Upper lobe of left lung (tissue), 6 donors: ENCODE measurements around the gene PPP2R2D. TPM values are rescaled to one million over a fixed set of nuclear protein-coding genes. Genes with fewer than 3 reads are reported as not detected.

Source experiments
- ATAC-seq, 2 donors: fragments of 200-7000 bp; cut with Tn5 transposase; one replicate each; pipeline ENCODE4 v1.9.1; 2022; ENCODE audit warnings: mild to moderate bottlenecking in 2 of 2, moderate library complexity in 2 of 2; ENCODE audit not compliant: low FRiP score in 2 of 2
- DNase-seq, 2 donors: peaks; one replicate each; pipeline ENCODE4 v3.0.0-alpha.2; 2019 to 2020
- H3K27ac ChIP-seq, 4 donors: fragments of 200-600 bp; sonication (generic); one replicate each; pipeline ENCODE4 v1.5.1; 2016 to 2019
- H3K27me3 ChIP-seq, 4 donors: fragments of 200-600 bp; sonication (generic); one replicate each; pipeline ENCODE4 v1.5.1; 2017 to 2019
- H3K36me3 ChIP-seq, 4 donors: fragments of 200-600 bp; sonication (generic); one replicate each; pipeline ENCODE4 v1.5.1; 2016 to 2019
- H3K4me1 ChIP-seq, 4 donors: fragments of 200-600 bp; sonication (generic); one replicate each; pipeline ENCODE4 v1.5.1; 2018 to 2019
- H3K4me3 ChIP-seq, 4 donors: fragments of 200-600 bp; sonication (generic); one replicate each; pipeline ENCODE4 v1.5.1; 2017 to 2019; ENCODE audit warnings: mild to moderate bottlenecking in 2 of 4, moderate library complexity in 1 of 4
- H3K9me3 ChIP-seq, 4 donors: fragments of 200-600 bp; sonication (generic); one replicate each; pipeline ENCODE4 v1.5.1; 2018 to 2019
- EP300 ChIP-seq, 4 donors: sonication (generic); formaldehyde crosslinking; IDR thresholded peaks; one replicate each; pipeline ENCODE4 v1.5.1; 2017; ENCODE audit warnings: antibody characterized with exemption in 4 of 4, control low read depth in 2 of 4
- POLR2A ChIP-seq, 4 donors: fragments of 450-650 bp; IDR thresholded peaks; one replicate each; pipeline ENCODE4 v1.5.1; 2016 to 2017; ENCODE audit warnings: antibody characterized with exemption in 4 of 4, mild to moderate bottlenecking in 2 of 4
- POLR2AphosphoS5 ChIP-seq, 2 donors: sonication (generic); formaldehyde crosslinking; IDR thresholded peaks; one replicate each; pipeline ENCODE4 v1.5.1; 2017; ENCODE audit warnings: antibody characterized with exemption in 2 of 2
- WGBS, 2 donors: methylation state at CpG; one replicate each; pipeline ENCODE4 v1.1.5; 2017 to 2018; 5-methylcytosine and 5-hydroxymethylcytosine counted together
- total RNA-seq, 6 donors: library from RNA; depleted of rRNA in 4 of 6; stranded (reverse); fragments of >200 nt in 4 of 6; gene quantifications; one replicate each; pipeline versions ENCODE4 v1.1.0 to v1.2.1, GENCODE V29; 2016 to 2021
- TF ChIP-seq, protein P1 (sequence below), 6 experiments: fragments of 450-650 bp in 4 of 6; fragments of 200-600 bp in 2 of 6; sonication (generic) in 2 of 6; IDR thresholded peaks; one replicate each; pipeline ENCODE4 v1.5.1; 2016 to 2019; ENCODE audit warnings: antibody characterized with exemption in 6 of 6
- donor health status: DM: no; HTN: no; CAD: no; lungs with moderate emphysema.
- donor health status: DM: no; HTN: yes; CAD: no; lungs with severe emphysema.

Gene PPP2R2D
- total RNA-seq, 6 donors from 2014 or later: 20.5 to 60.8 (median 28.7) TPM

GRCh38 chr10:131868436-131868835 is 32.4 kb upstream of the PPP2R2D start:
- DNase-seq (peak in 1 of 2 donors; percentile 28), ATAC-seq (peak in 1 of 2 donors; percentile 20)
- no peaks in the 10 kb centered on the region for H3K4me1 ChIP-seq
- H3K9me3 ChIP-seq: no peaks in the 10 kb centered on the region
- no peaks in the 10 kb centered on the region for H3K27me3 ChIP-seq
- 88 to 91% methylated on average over 10 of the region's 10 CpGs for WGBS, 2 donors
- H3K36me3 ChIP-seq: no peaks in the 10 kb centered on the region
- no peak for TF ChIP-seq EP300 (IDR thresholded peaks at IDR 0.05)
- H3K4me3 ChIP-seq: no peak overlapping the region
- H3K27ac ChIP-seq: no peak overlapping the region

- no peaks in the 10 kb centered on the region for H3K36me3 ChIP-seq
- no peak overlapping the region for H3K27ac ChIP-seq
- H3K4me1 ChIP-seq: no peaks in the 10 kb centered on the region
- H3K9me3 ChIP-seq: no peaks in the 10 kb centered on the region
- H3K27me3 ChIP-seq: peaks cover 0 to 3% (median 0%) of the 10 kb centered on the region in 4 donors
- no peak for ATAC-seq
- DNase-seq: no peak
- WGBS, 2 donors: 92 to 97% methylated on average over 8 of the region's 8 CpGs
- no peak for TF ChIP-seq POLR2AphosphoS5 (IDR thresholded peaks at IDR 0.05)
- TF ChIP-seq, protein P1, sequence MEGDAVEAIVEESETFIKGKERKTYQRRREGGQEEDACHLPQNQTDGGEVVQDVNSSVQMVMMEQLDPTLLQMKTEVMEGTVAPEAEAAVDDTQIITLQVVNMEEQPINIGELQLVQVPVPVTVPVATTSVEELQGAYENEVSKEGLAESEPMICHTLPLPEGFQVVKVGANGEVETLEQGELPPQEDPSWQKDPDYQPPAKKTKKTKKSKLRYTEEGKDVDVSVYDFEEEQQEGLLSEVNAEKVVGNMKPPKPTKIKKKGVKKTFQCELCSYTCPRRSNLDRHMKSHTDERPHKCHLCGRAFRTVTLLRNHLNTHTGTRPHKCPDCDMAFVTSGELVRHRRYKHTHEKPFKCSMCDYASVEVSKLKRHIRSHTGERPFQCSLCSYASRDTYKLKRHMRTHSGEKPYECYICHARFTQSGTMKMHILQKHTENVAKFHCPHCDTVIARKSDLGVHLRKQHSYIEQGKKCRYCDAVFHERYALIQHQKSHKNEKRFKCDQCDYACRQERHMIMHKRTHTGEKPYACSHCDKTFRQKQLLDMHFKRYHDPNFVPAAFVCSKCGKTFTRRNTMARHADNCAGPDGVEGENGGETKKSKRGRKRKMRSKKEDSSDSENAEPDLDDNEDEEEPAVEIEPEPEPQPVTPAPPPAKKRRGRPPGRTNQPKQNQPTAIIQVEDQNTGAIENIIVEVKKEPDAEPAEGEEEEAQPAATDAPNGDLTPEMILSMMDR (IDR thresholded peaks at IDR 0.05): no peak
- no peak overlapping the region for H3K4me3 ChIP-seq
These were observed 31.5 kb upstream of the PPP2R2D start for GRCh38 chr10:131869344-131869743.

GRCh38 chr10:131870411-131870810 is 30.4 kb upstream of the PPP2R2D start:
- H3K4me1 ChIP-seq: peaks cover 0 to 7% (median 3%) of the 10 kb centered on the region in 4 donors
- no peak overlapping the region for H3K4me3 ChIP-seq
- 79 to 88% methylated on average over 7 to 8 of the region's 8 CpGs for WGBS, 2 donors
- no peak overlapping the region for H3K27ac ChIP-seq
- DNase-seq (no peak), ATAC-seq (no peak)
- H3K27me3 ChIP-seq: peaks cover 0 to 8% (median 1%) of the 10 kb centered on the region in 4 donors
- no peaks in the 10 kb centered on the region for H3K36me3 ChIP-seq
- H3K9me3 ChIP-seq: no peaks in the 10 kb centered on the region
- TF ChIP-seq EP300 (IDR thresholded peaks at IDR 0.05) (no peak), POLR2A (IDR thresholded peaks at IDR 0.05) (no peak), POLR2AphosphoS5 (IDR thresholded peaks at IDR 0.05) (no peak)
- TF ChIP-seq, protein P1 (IDR thresholded peaks at IDR 0.05): no peak

- H3K36me3 ChIP-seq: no peaks in the 10 kb centered on the region
- TF ChIP-seq EP300 (IDR thresholded peaks at IDR 0.05) (no peak), POLR2A (IDR thresholded peaks at IDR 0.05) (no peak), POLR2AphosphoS5 (IDR thresholded peaks at IDR 0.05) (no peak)
- TF ChIP-seq, protein P1 (IDR thresholded peaks at IDR 0.05): no peak
- no peak overlapping the region for H3K4me3 ChIP-seq
- H3K9me3 ChIP-seq: no peaks in the 10 kb centered on the region
- WGBS, 2 donors: 77 to 80% methylated on average over 14 to 15 of the region's 15 CpGs
- peaks cover 0 to 7% (median 3%) of the 10 kb centered on the region in 4 donors for H3K4me1 ChIP-seq
- H3K27me3 ChIP-seq: peaks cover 0 to 13% (median 3%) of the 10 kb centered on the region in 4 donors
- DNase-seq (no peak), ATAC-seq (no peak)
- no peak overlapping the region for H3K27ac ChIP-seq
These were observed 29.8 kb upstream of the PPP2R2D start for GRCh38 chr10:131870831-131871672.

DNA sequence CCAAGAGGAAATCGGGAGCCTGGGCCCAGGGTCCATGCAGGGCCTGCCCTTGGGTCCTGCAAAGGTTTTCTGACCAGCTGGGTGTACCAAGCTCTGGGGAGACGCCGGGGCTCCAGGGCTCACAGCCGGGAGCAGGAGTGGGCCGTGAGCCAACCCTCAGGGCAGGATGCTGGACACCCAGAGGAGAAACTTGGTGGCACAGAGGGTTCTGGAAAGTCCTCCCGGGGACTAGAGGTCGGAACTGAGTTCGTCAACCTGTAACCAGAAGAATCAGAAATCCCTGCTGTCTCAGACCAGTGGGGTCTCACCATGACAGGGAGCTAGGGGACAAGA is 29.2 kb upstream of the PPP2R2D start:
- WGBS, 2 donors: 89 to 90% methylated on average over 8 of the region's 8 CpGs
- no peaks in the 10 kb centered on the region for H3K9me3 ChIP-seq

More for the DNA sequence above, 29.2 kb upstream of the PPP2R2D start:
- Histone ChIP-seq H3K36me3 (no peaks in the 10 kb centered on the region), H3K4me1 (peaks cover 0 to 7% (median 3%) of the 10 kb centered on the region in 4 donors), H3K27ac (no peak overlapping the region), H3K4me3 (no peak overlapping the region), H3K27me3 (peaks cover 0 to 13% (median 3%) of the 10 kb centered on the region in 4 donors)
- no peak for TF ChIP-seq POLR2A (IDR thresholded peaks at IDR 0.05)
- no peak for TF ChIP-seq EP300 (IDR thresholded peaks at IDR 0.05)
- no peak for TF ChIP-seq POLR2AphosphoS5 (IDR thresholded peaks at IDR 0.05)
- TF ChIP-seq, protein P1 (IDR thresholded peaks at IDR 0.05): no peak
- DNase-seq (no peak), ATAC-seq (no peak)
